ENCODE measurements around the gene STON2. TPM values are rescaled to one million over a fixed set of nuclear protein-coding genes. Genes with fewer than 3 reads are reported as not detected.
A peak's percentile ranks its signal among the peaks of the same experiment; 100 is the strongest.

STON2 gene
- total and polyA plus RNA-seq, 2 of the 13 experiments (the other 11 are each of a cell fraction or from before 2014, with no cell fraction given): 2.1 to 11.0 TPM

DNA sequence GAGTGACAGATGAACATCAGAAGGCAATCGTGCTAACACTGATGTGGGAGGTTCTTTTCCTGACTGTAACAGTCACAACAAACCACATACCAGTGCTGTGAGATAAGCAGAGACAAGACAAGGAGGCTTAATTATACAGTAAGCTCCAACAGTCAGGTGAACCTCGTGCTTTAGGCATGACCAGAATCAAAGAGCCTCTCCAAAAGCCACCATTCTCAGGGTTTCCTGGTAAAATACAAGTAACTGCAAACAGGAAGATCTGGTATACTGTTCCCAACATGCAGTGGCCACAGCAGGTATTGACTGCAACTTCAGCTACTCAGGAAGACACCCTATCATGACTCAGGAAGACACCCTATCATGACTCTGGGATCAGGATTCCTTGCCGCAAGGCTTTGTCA, 132.1 kb downstream of the STON2 start:
- H3K9ac ChIP-seq (ENCODE audit: insufficient read depth, low read depth, low read length): no peak overlapping the region
- ChIA-PET POLR2A (no interaction called here), CTCF (ENCODE audit: low intra/inter-chr PET ratio, low total read pairs) (interaction anchor here (4.6 kb wide), 1 partner anchor 184 kb away, joined by 59 read pairs; no protein-coding TSS in a partner anchor)
- no peak overlapping the region for H3K4me3 ChIP-seq (replicated peaks in 1 of 3; ENCODE audit: insufficient read depth in 1 of 3, low read depth in 2 of 3, low read length in 3 of 3)
- H3K4me1 ChIP-seq (ENCODE audit: insufficient read depth, low read length): peaks cover 6% of the 10 kb centered on the region; the same call in 1 of the 2 replicates
- no peaks in the 10 kb centered on the region for H3K9me3 ChIP-seq (ENCODE audit: low read length)
- peak; percentile 73 for ATAC-seq
- 82% methylated on average over 3 of the region's 3 CpGs for WGBS (ENCODE audit: low lambda C conversion rate)
- no TSS peak for BruUV-seq (replicated peaks)
- no peak overlapping the region for H3K4me2 ChIP-seq (ENCODE audit: low read depth, low read length)
- in situ Hi-C loops (cut with HindIII; ENCODE audit: extremely low pct_ligation_motif_present, low pct_unique_long_range_greater_than_20kb): no loop called here
- H3K79me2 ChIP-seq (ENCODE audit: insufficient read depth, low read length): no peaks in the 10 kb centered on the region
- no peak overlapping the region for H2AFZ ChIP-seq (ENCODE audit: low read length)
- intact Hi-C loops (cut with micrococcal nuclease; ENCODE audit: unreplicated experiment): loop anchor here (2.0 kb wide), 1 partner anchor 35 kb away; no protein-coding TSS in a partner anchor
- H3K27ac ChIP-seq (ENCODE audit: extremely low read length, insufficient read depth, low read length): no peak overlapping the region
- H3K36me3 ChIP-seq (replicated peaks in 1 of 2; ENCODE audit: control insufficient read depth in 1 of 2, insufficient read depth in 2 of 2, low read length in 2 of 2): no peaks in the 10 kb centered on the region
- no peak for FAIRE-seq
- TF ChIP-seq NR3C1 (CRISPR knock-in tag; IDR thresholded peaks at IDR 0.05): no peak
- TF ChIP-seq, protein P1, sequence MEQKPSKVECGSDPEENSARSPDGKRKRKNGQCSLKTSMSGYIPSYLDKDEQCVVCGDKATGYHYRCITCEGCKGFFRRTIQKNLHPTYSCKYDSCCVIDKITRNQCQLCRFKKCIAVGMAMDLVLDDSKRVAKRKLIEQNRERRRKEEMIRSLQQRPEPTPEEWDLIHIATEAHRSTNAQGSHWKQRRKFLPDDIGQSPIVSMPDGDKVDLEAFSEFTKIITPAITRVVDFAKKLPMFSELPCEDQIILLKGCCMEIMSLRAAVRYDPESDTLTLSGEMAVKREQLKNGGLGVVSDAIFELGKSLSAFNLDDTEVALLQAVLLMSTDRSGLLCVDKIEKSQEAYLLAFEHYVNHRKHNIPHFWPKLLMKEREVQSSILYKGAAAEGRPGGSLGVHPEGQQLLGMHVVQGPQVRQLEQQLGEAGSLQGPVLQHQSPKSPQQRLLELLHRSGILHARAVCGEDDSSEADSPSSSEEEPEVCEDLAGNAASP (CRISPR knock-in tag; IDR thresholded peaks at IDR 0.05; ENCODE audit: borderline replicate concordance): no peak
- no peak for TF ChIP-seq ZNF839 (CRISPR knock-in tag; IDR thresholded peaks at IDR 0.05; ENCODE audit: borderline replicate concordance)
- no peak for TF ChIP-seq SAFB2 (CRISPR knock-in tag; IDR thresholded peaks at IDR 0.05; ENCODE audit: borderline replicate concordance, low read depth)
- H3K27me3 ChIP-seq (ENCODE audit: control insufficient read depth in 1 of 2, insufficient read depth in 2 of 2, low read length in 2 of 2): no peaks in the 10 kb centered on the region
- H4K20me1 ChIP-seq (ENCODE audit: insufficient read depth, low read length): no peaks in the 10 kb centered on the region
- DNase-seq (ENCODE audit: low spot score): peak; percentile 13

DNA sequence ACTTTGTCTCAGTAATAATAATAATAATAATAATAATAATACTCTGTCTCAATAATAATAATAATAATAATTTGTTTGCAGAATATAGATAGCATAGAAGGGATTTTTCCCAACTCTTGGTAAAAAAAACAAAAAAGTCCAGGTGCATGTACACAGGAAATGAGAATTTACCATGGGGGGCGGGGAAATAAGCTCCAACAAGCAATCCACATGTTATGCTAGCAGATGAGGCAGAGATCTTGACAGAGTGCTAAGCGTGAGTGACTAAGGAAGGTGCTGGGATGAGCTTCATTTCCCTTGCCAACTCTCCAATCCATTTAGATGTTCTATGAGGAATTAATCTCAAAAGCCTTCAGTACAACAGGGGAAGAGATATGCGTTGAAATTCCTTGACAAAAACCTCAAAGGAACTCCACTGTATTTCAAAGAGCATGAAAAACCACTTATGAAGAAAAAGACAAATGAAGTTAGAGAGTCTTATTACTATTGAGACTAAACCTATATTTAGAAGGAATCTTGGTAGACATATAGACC, 134.4 kb downstream of the STON2 start:
- Histone ChIP-seq H3K36me3 (replicated peaks in 1 of 2; ENCODE audit: control insufficient read depth in 1 of 2, insufficient read depth in 2 of 2, low read length in 2 of 2) (no peaks in the 10 kb centered on the region), H3K27me3 (ENCODE audit: control insufficient read depth in 1 of 2, insufficient read depth in 2 of 2, low read length in 2 of 2) (no peaks in the 10 kb centered on the region), H3K9me3 (ENCODE audit: low read length) (no peaks in the 10 kb centered on the region), H4K20me1 (ENCODE audit: insufficient read depth, low read length) (no peaks in the 10 kb centered on the region), H3K4me3 (replicated peaks in 1 of 3; ENCODE audit: insufficient read depth in 1 of 3, low read depth in 2 of 3, low read length in 3 of 3) (no peak overlapping the region), H3K9ac (ENCODE audit: insufficient read depth, low read depth, low read length) (no peak overlapping the region), H2AFZ (ENCODE audit: low read length) (no peak overlapping the region), H3K79me2 (ENCODE audit: insufficient read depth, low read length) (no peaks in the 10 kb centered on the region), H3K4me2 (ENCODE audit: low read depth, low read length) (no peak overlapping the region), H3K27ac (ENCODE audit: extremely low read length, insufficient read depth, low read length) (no peak overlapping the region), H3K4me1 (ENCODE audit: insufficient read depth, low read length) (peaks cover 6% of the 10 kb centered on the region; the same call in 1 of the 2 replicates)
- no peak for DNase-seq (ENCODE audit: low spot score)
- no peak for ATAC-seq
- POLR2A ChIA-PET: no interaction called here
- CTCF ChIA-PET (ENCODE audit: low intra/inter-chr PET ratio, low total read pairs): no interaction called here
- FAIRE-seq: no peak
- in situ Hi-C loops (cut with HindIII; ENCODE audit: extremely low pct_ligation_motif_present, low pct_unique_long_range_greater_than_20kb): no loop called here
- WGBS (ENCODE audit: low lambda C conversion rate): 93% methylated on average over 3 of the region's 3 CpGs
- intact Hi-C loops (cut with micrococcal nuclease; ENCODE audit: unreplicated experiment): no loop called here
- no peak for TF ChIP-seq GABPB1 (CRISPR knock-in tag; IDR thresholded peaks at IDR 0.05)
- no TSS peak for BruUV-seq (replicated peaks)
